ENCODE results near the gene CAMK2G. TPM values are rescaled to one million over a fixed set of nuclear protein-coding genes. Genes with fewer than 3 reads are reported as not detected.

The CAMK2G gene
- total and polyA plus RNA-seq, 2 experiments from 2014 or later = 30.6 to 34.1 TPM

DNA sequence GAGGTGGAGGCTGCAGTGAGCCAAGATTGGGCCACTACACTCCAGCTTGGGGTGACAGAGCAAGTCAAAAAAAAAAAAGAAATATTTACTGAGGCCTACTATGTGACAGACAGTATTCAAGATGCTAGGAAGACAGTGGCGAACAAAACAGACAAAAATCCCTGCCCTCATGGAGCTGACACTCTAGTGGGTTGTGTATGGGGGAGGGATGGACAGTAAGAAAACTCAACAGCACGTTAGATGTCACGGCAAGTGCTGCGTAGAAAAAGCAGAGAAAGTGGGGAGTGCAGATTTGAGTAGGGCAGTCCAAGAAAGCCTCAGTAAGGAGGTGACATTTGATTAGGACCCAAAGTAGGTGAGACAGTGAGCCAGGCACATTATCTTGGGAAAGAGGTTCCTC is 10.1 kb downstream of the CAMK2G start (continued):
- TF ChIP-seq, protein P1, sequence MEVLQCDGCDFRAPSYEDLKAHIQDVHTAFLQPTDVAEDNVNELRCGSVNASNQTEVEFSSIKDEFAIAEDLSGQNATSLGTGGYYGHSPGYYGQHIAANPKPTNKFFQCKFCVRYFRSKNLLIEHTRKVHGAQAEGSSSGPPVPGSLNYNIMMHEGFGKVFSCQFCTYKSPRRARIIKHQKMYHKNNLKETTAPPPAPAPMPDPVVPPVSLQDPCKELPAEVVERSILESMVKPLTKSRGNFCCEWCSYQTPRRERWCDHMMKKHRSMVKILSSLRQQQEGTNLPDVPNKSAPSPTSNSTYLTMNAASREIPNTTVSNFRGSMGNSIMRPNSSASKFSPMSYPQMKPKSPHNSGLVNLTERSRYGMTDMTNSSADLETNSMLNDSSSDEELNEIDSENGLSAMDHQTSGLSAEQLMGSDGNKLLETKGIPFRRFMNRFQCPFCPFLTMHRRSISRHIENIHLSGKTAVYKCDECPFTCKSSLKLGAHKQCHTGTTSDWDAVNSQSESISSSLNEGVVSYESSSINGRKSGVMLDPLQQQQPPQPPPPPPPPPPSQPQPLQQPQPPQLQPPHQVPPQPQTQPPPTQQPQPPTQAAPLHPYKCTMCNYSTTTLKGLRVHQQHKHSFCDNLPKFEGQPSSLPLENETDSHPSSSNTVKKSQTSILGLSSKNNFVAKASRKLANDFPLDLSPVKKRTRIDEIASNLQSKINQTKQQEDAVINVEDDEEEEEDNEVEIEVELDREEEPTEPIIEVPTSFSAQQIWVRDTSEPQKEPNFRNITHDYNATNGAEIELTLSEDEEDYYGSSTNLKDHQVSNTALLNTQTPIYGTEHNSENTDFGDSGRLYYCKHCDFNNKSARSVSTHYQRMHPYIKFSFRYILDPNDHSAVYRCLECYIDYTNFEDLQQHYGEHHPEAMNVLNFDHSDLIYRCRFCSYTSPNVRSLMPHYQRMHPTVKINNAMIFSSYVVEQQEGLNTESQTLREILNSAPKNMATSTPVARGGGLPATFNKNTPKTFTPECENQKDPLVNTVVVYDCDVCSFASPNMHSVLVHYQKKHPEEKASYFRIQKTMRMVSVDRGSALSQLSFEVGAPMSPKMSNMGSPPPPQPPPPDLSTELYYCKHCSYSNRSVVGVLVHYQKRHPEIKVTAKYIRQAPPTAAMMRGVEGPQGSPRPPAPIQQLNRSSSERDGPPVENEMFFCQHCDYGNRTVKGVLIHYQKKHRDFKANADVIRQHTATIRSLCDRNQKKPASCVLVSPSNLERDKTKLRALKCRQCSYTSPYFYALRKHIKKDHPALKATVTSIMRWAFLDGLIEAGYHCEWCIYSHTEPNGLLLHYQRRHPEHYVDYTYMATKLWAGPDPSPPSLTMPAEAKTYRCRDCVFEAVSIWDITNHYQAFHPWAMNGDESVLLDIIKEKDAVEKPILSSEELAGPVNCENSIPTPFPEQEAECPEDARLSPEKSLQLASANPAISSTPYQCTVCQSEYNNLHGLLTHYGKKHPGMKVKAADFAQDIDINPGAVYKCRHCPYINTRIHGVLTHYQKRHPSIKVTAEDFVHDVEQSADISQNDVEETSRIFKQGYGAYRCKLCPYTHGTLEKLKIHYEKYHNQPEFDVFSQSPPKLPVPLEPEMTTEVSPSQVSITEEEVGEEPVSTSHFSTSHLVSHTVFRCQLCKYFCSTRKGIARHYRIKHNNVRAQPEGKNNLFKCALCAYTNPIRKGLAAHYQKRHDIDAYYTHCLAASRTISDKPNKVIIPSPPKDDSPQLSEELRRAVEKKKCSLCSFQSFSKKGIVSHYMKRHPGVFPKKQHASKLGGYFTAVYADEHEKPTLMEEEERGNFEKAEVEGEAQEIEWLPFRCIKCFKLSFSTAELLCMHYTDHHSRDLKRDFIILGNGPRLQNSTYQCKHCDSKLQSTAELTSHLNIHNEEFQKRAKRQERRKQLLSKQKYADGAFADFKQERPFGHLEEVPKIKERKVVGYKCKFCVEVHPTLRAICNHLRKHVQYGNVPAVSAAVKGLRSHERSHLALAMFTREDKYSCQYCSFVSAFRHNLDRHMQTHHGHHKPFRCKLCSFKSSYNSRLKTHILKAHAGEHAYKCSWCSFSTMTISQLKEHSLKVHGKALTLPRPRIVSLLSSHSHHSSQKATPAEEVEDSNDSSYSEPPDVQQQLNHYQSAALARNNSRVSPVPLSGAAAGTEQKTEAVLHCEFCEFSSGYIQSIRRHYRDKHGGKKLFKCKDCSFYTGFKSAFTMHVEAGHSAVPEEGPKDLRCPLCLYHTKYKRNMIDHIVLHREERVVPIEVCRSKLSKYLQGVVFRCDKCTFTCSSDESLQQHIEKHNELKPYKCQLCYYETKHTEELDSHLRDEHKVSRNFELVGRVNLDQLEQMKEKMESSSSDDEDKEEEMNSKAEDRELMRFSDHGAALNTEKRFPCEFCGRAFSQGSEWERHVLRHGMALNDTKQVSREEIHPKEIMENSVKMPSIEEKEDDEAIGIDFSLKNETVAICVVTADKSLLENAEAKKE (CRISPR knock-in tag; IDR thresholded peaks at IDR 0.05) = no peak
- TF ChIP-seq, protein P2, sequence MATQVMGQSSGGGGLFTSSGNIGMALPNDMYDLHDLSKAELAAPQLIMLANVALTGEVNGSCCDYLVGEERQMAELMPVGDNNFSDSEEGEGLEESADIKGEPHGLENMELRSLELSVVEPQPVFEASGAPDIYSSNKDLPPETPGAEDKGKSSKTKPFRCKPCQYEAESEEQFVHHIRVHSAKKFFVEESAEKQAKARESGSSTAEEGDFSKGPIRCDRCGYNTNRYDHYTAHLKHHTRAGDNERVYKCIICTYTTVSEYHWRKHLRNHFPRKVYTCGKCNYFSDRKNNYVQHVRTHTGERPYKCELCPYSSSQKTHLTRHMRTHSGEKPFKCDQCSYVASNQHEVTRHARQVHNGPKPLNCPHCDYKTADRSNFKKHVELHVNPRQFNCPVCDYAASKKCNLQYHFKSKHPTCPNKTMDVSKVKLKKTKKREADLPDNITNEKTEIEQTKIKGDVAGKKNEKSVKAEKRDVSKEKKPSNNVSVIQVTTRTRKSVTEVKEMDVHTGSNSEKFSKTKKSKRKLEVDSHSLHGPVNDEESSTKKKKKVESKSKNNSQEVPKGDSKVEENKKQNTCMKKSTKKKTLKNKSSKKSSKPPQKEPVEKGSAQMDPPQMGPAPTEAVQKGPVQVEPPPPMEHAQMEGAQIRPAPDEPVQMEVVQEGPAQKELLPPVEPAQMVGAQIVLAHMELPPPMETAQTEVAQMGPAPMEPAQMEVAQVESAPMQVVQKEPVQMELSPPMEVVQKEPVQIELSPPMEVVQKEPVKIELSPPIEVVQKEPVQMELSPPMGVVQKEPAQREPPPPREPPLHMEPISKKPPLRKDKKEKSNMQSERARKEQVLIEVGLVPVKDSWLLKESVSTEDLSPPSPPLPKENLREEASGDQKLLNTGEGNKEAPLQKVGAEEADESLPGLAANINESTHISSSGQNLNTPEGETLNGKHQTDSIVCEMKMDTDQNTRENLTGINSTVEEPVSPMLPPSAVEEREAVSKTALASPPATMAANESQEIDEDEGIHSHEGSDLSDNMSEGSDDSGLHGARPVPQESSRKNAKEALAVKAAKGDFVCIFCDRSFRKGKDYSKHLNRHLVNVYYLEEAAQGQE (IDR thresholded peaks at IDR 0.05; ENCODE audit: unreplicated experiment) = no peak
- no peak for TF ChIP-seq JUNB (IDR thresholded peaks at IDR 0.05; ENCODE audit: unreplicated experiment)
- TF ChIP-seq EZH2phosphoT487 (IDR thresholded peaks at IDR 0.05; ENCODE audit: unreplicated experiment) = no peak
- no peak for TF ChIP-seq ZNF331 (CRISPR knock-in tag; IDR thresholded peaks at IDR 0.05; ENCODE audit: low read depth)
- TF ChIP-seq, protein P3, sequence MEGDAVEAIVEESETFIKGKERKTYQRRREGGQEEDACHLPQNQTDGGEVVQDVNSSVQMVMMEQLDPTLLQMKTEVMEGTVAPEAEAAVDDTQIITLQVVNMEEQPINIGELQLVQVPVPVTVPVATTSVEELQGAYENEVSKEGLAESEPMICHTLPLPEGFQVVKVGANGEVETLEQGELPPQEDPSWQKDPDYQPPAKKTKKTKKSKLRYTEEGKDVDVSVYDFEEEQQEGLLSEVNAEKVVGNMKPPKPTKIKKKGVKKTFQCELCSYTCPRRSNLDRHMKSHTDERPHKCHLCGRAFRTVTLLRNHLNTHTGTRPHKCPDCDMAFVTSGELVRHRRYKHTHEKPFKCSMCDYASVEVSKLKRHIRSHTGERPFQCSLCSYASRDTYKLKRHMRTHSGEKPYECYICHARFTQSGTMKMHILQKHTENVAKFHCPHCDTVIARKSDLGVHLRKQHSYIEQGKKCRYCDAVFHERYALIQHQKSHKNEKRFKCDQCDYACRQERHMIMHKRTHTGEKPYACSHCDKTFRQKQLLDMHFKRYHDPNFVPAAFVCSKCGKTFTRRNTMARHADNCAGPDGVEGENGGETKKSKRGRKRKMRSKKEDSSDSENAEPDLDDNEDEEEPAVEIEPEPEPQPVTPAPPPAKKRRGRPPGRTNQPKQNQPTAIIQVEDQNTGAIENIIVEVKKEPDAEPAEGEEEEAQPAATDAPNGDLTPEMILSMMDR (conservative IDR thresholded peaks at IDR 0.05; ENCODE audit: low read depth in 2 of 2) = no peak
- no peak for TF ChIP-seq POLR2AphosphoS5 (IDR thresholded peaks at IDR 0.05; ENCODE audit: low read depth)

All from GM23338 (cell line).